D721Med (cell line): ENCODE results near the gene PRR33.
"Not testable (repeated sequence)": the region's sequence is repeated elsewhere in the genome, so short reads cannot be mapped to it uniquely, and the experiment has no call there.

Experiments
- DNase-seq: peaks from one replicate; pipeline ENCODE4 v3.0.0; 2011; ENCODE audit warnings: low spot score; ENCODE audit not compliant: insufficient read length
- FAIRE-seq: peaks from 2 replicates; lab custom pipeline; 2011; peaks lifted over from hg19 to GRCh38; lab: Jason Lieb, UNC
- CTCF ChIP-seq: IDR thresholded peaks from 2 replicates; pipeline ENCODE4 v1.5.1; 2012; ENCODE audit warnings: mild to moderate bottlenecking, control low read depth; ENCODE audit not compliant: insufficient read depth; ENCODE audit errors: missing control alignments

The PRR33 gene

DNA sequence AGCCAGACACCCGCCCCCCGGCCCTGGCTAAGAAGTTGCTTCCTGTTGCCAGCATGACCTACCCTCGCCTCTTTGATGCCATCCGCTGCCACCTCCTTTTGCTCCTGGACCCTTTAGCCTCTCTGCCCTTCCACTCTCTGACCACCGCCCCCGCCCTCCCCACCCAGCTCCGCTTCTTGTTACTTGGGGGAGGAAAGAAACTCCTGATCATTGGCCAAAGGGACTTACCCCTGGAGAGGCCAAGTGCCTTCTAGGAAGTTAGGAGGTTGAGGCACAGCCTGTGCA is at the start of gene PRR33:
PRR33 (minus strand) TSS at position 65 of the 285 bp plus-strand sequence. CDS start 1,311 bp downstream, outside the sequence.
- DNase-seq (no peak), FAIRE-seq (no peak)
- TF ChIP-seq CTCF: no peak

- not testable (repeated sequence) for DNase-seq, FAIRE-seq
Measured at GRCh38 chr11:1939788-1940187, 48.1 kb upstream of the PRR33 start.

DNA sequence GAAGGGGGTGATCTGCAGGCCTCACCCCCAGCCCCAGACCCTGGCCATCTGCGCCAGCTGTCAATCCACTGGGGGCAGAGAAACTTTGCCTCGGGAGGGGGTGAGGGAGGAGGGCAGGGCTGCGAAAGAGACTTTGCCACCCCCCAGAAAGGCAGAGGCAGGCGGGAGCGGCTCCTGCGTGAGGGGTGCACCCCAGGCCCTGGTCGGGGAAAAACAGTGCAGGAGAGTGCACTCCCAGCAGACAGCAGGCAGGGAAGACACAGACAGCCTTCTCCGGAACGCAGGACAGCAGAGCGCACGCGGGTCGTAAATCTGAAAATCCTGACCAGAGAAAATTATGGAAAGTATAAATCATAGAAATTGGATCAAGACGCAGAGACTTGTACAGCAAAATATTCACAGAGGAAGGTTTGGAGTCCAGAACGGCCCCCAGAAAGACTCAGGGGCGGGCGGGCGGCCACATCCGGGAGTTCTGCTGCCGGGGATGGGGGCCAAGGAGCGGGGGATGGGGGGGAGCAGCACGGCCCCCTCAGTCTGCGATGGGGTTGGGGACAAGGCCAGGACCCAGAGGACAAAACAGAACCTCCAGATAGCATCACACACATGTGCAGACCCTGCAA is 47.4 kb upstream of the PRR33 start:
- no peak for TF ChIP-seq CTCF
- FAIRE-seq (no peak), DNase-seq (no peak)

- DNase-seq: no peak
- no peak for TF ChIP-seq CTCF
Measured at GRCh38 chr11:1938343-1939005, 46.8 kb upstream of the PRR33 start.

DNA sequence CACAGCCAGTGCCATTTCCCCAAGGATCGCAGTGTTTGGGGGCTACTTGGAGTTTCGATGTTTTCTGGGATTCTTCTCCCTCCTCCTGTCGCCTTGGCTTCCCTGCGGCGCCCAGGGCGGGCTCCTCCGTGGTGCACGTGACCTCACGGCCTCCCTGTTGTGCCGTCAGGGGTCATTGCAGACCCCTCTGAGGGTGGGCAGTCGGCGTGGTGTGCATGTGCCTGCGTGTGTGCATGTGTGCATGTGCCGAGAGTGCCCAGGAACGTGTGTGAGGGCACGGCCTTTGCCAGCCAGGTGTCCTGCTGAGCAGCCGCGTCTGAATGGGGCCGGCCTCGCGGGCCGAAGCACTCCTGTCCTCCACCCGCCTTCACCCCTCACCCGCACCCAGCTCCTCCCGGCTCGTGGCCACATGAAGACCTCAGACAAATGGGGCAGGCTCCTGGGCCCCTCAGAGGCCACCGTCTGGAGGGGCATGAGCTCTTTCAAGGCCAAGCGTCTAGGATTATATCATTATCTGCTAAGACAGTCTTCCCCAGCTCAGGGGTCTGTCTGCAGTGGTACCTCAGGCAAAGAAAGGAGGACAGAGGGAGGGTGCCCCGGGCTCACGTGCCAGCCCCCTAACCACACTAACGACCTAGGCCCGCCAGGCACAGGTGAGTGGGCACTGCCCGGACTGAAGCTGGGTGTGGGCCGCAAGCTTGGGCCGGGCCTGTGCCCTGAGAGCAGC is 46.1 kb upstream of the PRR33 start:
- no peak for FAIRE-seq

More at GRCh38 chr11:1938343-1939005, 46.8 kb upstream of the PRR33 start:
- no peak for FAIRE-seq

DNA sequence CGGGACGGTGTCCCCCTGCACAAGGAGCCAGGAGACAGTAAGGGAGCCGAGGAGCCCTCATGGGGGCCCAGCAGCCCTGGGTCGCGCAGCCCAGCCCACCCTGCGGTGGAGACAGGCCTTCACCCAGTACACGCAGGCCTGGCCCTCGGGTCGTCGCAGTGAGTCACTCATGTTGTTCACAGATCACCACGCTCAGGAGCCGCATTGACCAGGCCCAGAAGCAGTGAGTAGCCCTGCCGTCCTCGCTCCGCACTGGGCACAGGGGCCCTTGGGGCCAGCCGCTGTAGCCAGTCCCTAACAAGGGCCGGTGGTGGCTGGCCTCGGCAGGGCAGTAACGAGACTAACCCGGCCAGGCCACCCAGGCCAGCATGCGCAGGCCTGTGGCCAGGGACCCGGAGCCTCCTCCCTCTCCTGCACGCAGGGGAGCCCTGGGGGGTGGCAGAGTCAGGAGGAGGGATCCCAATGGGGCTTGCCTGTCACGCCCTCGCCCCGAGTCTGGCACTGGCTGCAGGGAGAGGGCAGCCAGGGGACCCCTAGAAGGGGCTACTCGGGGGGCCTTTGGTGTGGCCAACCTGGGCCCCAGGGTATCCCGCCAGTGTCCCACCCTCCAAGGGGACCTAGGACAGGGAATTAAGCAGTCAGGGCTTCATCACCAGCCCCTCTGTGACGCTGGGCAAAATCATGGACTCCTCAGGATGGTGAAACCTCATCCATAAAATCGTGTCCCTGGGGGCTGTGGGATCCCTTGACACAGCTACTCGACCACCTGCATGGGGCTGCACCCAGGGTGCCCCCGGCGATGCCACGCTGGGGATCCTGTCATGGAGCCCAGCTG is 45.3 kb upstream of the PRR33 start:
- FAIRE-seq: no peak
- no peak for TF ChIP-seq CTCF
- DNase-seq: no peak

More for the DNA sequence above, 46.1 kb upstream of the PRR33 start:
- no peak for DNase-seq
- TF ChIP-seq CTCF: no peak
